Trophoblast cell (in vitro differentiated cells and primary cell): Measurements from ENCODE around the gene SLC6A20.

Source experiments
- DNase-seq, 2 donors: peaks; one replicate each; pipeline ENCODE4 v3.0.0-alpha.2; 2016
- H2AFZ ChIP-seq: 2 replicates; pipeline ENCODE4 v1.6.1; 2013; ENCODE audit warnings: low read length, moderate library complexity, mild to moderate bottlenecking; ENCODE audit not compliant: insufficient read depth, poor library complexity
- H2AK5ac ChIP-seq: 2 replicates; pipeline ENCODE4 v1.6.1; 2013; ENCODE audit warnings: mild to moderate bottlenecking, low read length
- H2BK120ac ChIP-seq: 2 replicates; pipeline ENCODE4 v1.6.1; 2013; ENCODE audit warnings: low read length, mild to moderate bottlenecking, moderate library complexity; ENCODE audit not compliant: insufficient read depth, poor library complexity
- H2BK12ac ChIP-seq: 2 replicates; pipeline ENCODE4 v1.6.1; 2013; ENCODE audit warnings: mild to moderate bottlenecking, low read length, moderate library complexity
- H2BK5ac ChIP-seq: 2 replicates; pipeline ENCODE4 v1.6.1; 2013; ENCODE audit warnings: low read length, low read depth, moderate library complexity, mild to moderate bottlenecking; ENCODE audit not compliant: poor library complexity
- H3K14ac ChIP-seq: 2 replicates; pipeline ENCODE4 v1.6.1; 2013; ENCODE audit warnings: mild to moderate bottlenecking, low read length
- H3K18ac ChIP-seq: 2 replicates; pipeline ENCODE4 v1.6.1; 2013; ENCODE audit warnings: mild to moderate bottlenecking, low read length
- H3K23ac ChIP-seq: 2 replicates; pipeline ENCODE4 v1.6.1; 2013; ENCODE audit warnings: low read length
- H3K27ac ChIP-seq: 2 replicates; pipeline ENCODE4 v1.5.1; 2013; ENCODE audit warnings: low read depth, mild to moderate bottlenecking, inconsistent platforms, low read length, moderate library complexity
- H3K27me3 ChIP-seq: 2 replicates; pipeline ENCODE4 v1.6.1; 2013; ENCODE audit warnings: inconsistent platforms, mild to moderate bottlenecking, low read length, moderate library complexity; ENCODE audit not compliant: insufficient read depth
- H3K36me3 ChIP-seq, 2 experiments: 1 replicate in 1 of 2; 2 replicates in 1 of 2; pipeline ENCODE4 v1.6.1; 2013; ENCODE audit warnings: low read length in 2 of 2, mild to moderate bottlenecking in 2 of 2, moderate library complexity in 1 of 2; ENCODE audit not compliant: insufficient read depth in 2 of 2, control insufficient read depth in 1 of 2
- H3K4ac ChIP-seq: 2 replicates; pipeline ENCODE4 v1.6.1; 2013; ENCODE audit warnings: low read depth, mild to moderate bottlenecking, low read length, moderate library complexity
- H3K4me1 ChIP-seq, 2 experiments: 1 replicate in 1 of 2; 2 replicates in 1 of 2; pipeline ENCODE4 v1.6.1; 2013; ENCODE audit warnings: low read length in 2 of 2, mild to moderate bottlenecking in 2 of 2, moderate library complexity in 1 of 2; ENCODE audit not compliant: insufficient read depth in 2 of 2, control insufficient read depth in 1 of 2
- H3K4me2 ChIP-seq: 2 replicates; pipeline ENCODE4 v1.6.1; 2013; ENCODE audit warnings: inconsistent platforms, mild to moderate bottlenecking, low read length, moderate library complexity
- H3K4me3 ChIP-seq: 2 replicates; pipeline ENCODE4 v1.5.1; 2013; ENCODE audit warnings: mild to moderate bottlenecking, low read depth, low read length, inconsistent platforms
- H3K79me1 ChIP-seq: one replicate; pipeline ENCODE4 v1.6.1; 2013; ENCODE audit warnings: low read length
- H3K79me2 ChIP-seq: 2 replicates; pipeline ENCODE4 v1.6.1; 2013; ENCODE audit warnings: low read length, mild to moderate bottlenecking; ENCODE audit not compliant: control insufficient read depth, insufficient read depth, poor library complexity
- H3K9ac ChIP-seq: 2 replicates; pipeline ENCODE4 v1.6.1; 2013; ENCODE audit warnings: mild to moderate bottlenecking, low read length
- H3K9me3 ChIP-seq: 2 replicates; pipeline ENCODE4 v1.6.1; 2013; ENCODE audit warnings: low read depth, mild to moderate bottlenecking, control low read depth, inconsistent platforms, low read length; ENCODE audit not compliant: insufficient read depth
- H4K12ac ChIP-seq: 2 replicates; pipeline ENCODE4 v1.6.1; 2013; ENCODE audit warnings: low read depth, mild to moderate bottlenecking, low read length, moderate library complexity
- H4K8ac ChIP-seq: 2 replicates; pipeline ENCODE4 v1.6.1; 2013; ENCODE audit warnings: low read depth, mild to moderate bottlenecking, low read length, moderate library complexity
- H4K91ac ChIP-seq: one replicate; pipeline ENCODE4 v1.6.1; 2013; ENCODE audit warnings: low read depth, mild to moderate bottlenecking, low read length, moderate library complexity
- WGBS: extraction: QIAGEN DNeasy Blood & Tissue Kit; methylation state at CpG from one replicate; pipeline ENCODE4 v1.1.7; 2013; ENCODE audit warnings: missing lambda C conversion rate; ENCODE audit not compliant: insufficient read length, insufficient coverage; ENCODE audit errors: extremely low coverage; 5-methylcytosine and 5-hydroxymethylcytosine counted together

SLC6A20 gene

DNA sequence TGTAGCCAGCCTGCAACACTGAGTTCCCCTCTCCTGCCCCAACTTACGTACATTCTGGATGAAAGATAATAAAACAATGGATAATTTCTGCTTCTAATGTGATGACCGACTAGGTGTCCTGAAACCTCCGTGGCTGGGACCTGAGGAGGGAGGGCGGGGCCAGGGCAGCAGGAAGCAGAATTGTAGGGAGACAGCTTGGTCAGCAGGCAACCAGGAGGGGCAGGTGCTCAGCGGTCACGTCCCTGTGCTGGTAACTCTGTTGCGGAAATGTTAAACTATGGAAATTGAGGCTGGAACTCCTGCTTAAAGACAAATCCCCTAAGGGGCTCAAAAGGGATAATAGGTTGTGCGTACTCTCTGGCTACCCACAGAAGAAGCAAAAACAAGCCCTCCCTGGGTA, 30.4 kb downstream of the SLC6A20 start:
- peaks cover 2% of the 10 kb centered on the region for H3K9me3 ChIP-seq
- no CpG with 5 or more reads among the region's 8 CpGs for WGBS

DNA sequence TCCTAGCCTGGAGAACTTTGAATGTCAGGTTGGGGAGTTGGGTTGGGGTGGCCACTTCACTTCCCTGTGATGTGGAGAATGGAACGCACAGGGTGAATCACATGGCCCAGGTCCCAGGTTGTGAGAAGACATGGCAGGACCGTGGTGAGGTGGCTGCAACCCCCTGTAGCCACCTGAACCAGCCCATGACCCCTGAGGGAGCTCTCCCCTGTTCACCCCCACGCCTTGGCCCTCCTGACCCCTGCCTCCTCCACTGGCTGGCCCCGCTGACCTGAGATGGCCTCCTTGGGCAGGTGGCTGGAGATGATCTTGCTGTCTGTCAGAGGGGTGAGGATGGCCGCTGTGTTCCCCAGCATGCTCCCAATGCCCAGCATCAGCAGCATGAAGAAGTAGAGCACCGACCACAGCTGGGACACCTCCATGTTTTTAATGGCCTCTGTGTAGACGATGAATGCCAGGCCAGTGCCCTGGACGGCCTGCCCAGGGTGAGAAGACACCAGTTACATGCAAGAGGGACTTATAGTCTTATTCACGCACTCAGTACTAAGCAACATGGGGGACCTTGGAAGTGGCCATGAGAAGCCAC, 31.0 kb downstream of the SLC6A20 start:
- H3K4me2 ChIP-seq: no peak overlapping the region
- H4K91ac ChIP-seq: no peak overlapping the region
- no peak overlapping the region for H3K14ac ChIP-seq
- H4K8ac ChIP-seq: no peak overlapping the region
- no peak overlapping the region for H3K23ac ChIP-seq
- H3K18ac ChIP-seq: no peak overlapping the region
- peak overlapping the region; percentile 32 for H3K4me3 ChIP-seq
- H2BK5ac ChIP-seq: no peak overlapping the region
- H3K36me3 ChIP-seq: no peaks in the 10 kb centered on the region
- no peak overlapping the region for H3K4ac ChIP-seq
- no peaks in the 10 kb centered on the region for H3K79me2 ChIP-seq
- H2AK5ac ChIP-seq: no peak overlapping the region
- no peak overlapping the region for H4K12ac ChIP-seq
- H3K9ac ChIP-seq: no peak overlapping the region
- H3K79me1 ChIP-seq: no peaks in the 10 kb centered on the region
- WGBS: no CpG with 5 or more reads among the region's 9 CpGs
- H3K9me3 ChIP-seq: peaks cover 2% of the 10 kb centered on the region
- no peaks in the 10 kb centered on the region for H3K4me1 ChIP-seq
- H2BK120ac ChIP-seq: no peak overlapping the region
- no peaks in the 10 kb centered on the region for H3K27me3 ChIP-seq
- no peak for DNase-seq
- no peak overlapping the region for H3K27ac ChIP-seq
- H2AFZ ChIP-seq: no peak overlapping the region
- H2BK12ac ChIP-seq: no peak overlapping the region

More for the DNA sequence above, 30.4 kb downstream of the SLC6A20 start:
- no peak overlapping the region for H4K8ac ChIP-seq
- H2BK5ac ChIP-seq: no peak overlapping the region
- no peak for DNase-seq
- H3K18ac ChIP-seq: no peak overlapping the region
- no peaks in the 10 kb centered on the region for H3K36me3 ChIP-seq
- no peak overlapping the region for H3K23ac ChIP-seq
- H2BK12ac ChIP-seq: no peak overlapping the region
- H2AK5ac ChIP-seq: no peak overlapping the region
- no peak overlapping the region for H3K4me2 ChIP-seq
- H4K12ac ChIP-seq: no peak overlapping the region
- H3K14ac ChIP-seq: no peak overlapping the region
- H3K9ac ChIP-seq: no peak overlapping the region
- no peaks in the 10 kb centered on the region for H3K27me3 ChIP-seq
- H3K27ac ChIP-seq: no peak overlapping the region
- H2BK120ac ChIP-seq: no peak overlapping the region
- H3K4me3 ChIP-seq: no peak overlapping the region
- H3K79me1 ChIP-seq: no peaks in the 10 kb centered on the region
- no peaks in the 10 kb centered on the region for H3K4me1 ChIP-seq
- no peak overlapping the region for H2AFZ ChIP-seq
- no peak overlapping the region for H4K91ac ChIP-seq
- H3K4ac ChIP-seq: no peak overlapping the region
- H3K79me2 ChIP-seq: no peaks in the 10 kb centered on the region

DNA sequence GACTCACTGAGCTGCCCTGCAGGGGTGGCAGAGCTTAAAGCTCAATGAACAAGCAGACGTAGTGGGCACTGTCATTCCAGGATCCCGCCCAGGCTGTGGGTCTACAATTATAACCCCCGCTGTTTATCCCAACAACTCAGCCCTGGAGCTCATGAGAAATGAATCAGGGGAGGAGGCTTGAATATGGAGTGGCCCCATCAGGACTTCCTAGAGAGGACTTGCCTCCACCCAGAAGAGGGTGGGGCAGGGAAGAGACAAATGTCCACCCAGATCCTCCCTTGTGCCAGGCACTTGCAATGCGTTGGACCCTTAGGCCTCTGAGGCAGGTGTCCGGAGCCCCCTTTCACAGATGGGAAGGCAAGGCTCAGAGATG, 33.0 kb downstream of the SLC6A20 start:
- Histone ChIP-seq H2BK12ac (no peak overlapping the region), H3K14ac (no peak overlapping the region), H3K36me3 (no peaks in the 10 kb centered on the region), H4K8ac (no peak overlapping the region), H2BK5ac (no peak overlapping the region), H3K27me3 (no peaks in the 10 kb centered on the region), H2AFZ (no peak overlapping the region), H3K4me2 (no peak overlapping the region), H4K12ac (no peak overlapping the region), H3K9me3 (peaks cover 2% of the 10 kb centered on the region), H3K27ac (no peak overlapping the region), H3K4me3 (no peak overlapping the region), H3K4ac (no peak overlapping the region), H3K79me1 (no peaks in the 10 kb centered on the region), H3K9ac (no peak overlapping the region), H3K4me1 (no peaks in the 10 kb centered on the region), H3K79me2 (no peaks in the 10 kb centered on the region), H3K18ac (no peak overlapping the region), H2BK120ac (no peak overlapping the region), H3K23ac (no peak overlapping the region), H2AK5ac (no peak overlapping the region), H4K91ac (no peak overlapping the region)
- WGBS: no CpG with 5 or more reads among the region's 5 CpGs
- no peak for DNase-seq

DNA sequence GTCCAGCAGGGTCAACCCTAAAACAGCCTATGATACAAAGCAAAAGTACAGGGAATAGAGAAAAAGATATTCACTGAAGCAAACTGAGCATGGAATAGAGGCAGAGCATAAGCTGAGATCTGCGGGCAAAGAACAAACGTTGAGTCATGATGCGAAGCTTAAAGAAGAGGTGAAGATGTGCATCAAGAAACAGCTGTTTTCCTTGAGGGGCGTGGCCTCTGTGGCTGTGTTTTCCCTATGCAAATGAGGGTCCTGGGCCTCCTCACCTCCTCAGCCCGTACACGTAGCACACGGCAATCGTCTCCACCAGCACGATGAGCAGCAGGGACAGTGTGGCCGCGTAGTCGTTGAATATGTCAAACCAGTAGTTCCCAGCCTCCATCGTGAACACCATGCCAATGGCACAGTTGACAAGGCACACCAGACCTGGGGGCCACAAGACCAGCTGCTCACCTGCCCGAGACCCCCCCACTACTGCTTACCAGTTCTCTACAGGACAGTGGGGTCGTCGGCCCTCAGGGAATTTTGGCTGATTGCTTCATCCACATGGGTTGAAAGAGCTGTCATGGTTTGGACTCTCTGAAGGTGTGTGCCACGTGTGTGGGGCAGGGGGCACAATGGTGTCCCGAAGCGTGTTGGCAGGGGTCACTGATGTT, 33.6 kb downstream of the SLC6A20 start:
- no peaks in the 10 kb centered on the region for H3K79me2 ChIP-seq
- H2BK12ac ChIP-seq: no peak overlapping the region
- no peak overlapping the region for H4K12ac ChIP-seq
- no peak for DNase-seq
- H3K4me2 ChIP-seq: no peak overlapping the region
- H3K36me3 ChIP-seq: no peaks in the 10 kb centered on the region
- no CpG with 5 or more reads among the region's 19 CpGs for WGBS
- H4K8ac ChIP-seq: no peak overlapping the region
- H3K14ac ChIP-seq: no peak overlapping the region
- no peaks in the 10 kb centered on the region for H3K79me1 ChIP-seq
- no peaks in the 10 kb centered on the region for H3K27me3 ChIP-seq
- H3K23ac ChIP-seq: no peak overlapping the region
- H2BK5ac ChIP-seq: no peak overlapping the region
- H3K27ac ChIP-seq: no peak overlapping the region
- H2AK5ac ChIP-seq: no peak overlapping the region
- no peak overlapping the region for H2BK120ac ChIP-seq
- H4K91ac ChIP-seq: no peak overlapping the region
- H2AFZ ChIP-seq: no peak overlapping the region
- H3K18ac ChIP-seq: no peak overlapping the region
- H3K4ac ChIP-seq: no peak overlapping the region
- no peaks in the 10 kb centered on the region for H3K4me1 ChIP-seq
- H3K9me3 ChIP-seq: peaks cover 2% of the 10 kb centered on the region
- H3K9ac ChIP-seq: no peak overlapping the region
- no peak overlapping the region for H3K4me3 ChIP-seq
